Measurements from ENCODE around the gene CFAP299.

GRCh38 chr4:80538276-80538926 lies 202.9 kb downstream of the CFAP299 start:
- TF ChIP-seq EZH2 (optimal IDR thresholded peaks at IDR 0.05; ENCODE audit: low read depth, low read length) (no peak), CTCF (IDR thresholded peaks at IDR 0.05; ENCODE audit: low read length) (no peak), EZH2phosphoT487 (IDR thresholded peaks at IDR 0.05; ENCODE audit: low read length) (no peak)

Measured in MM.1S (cell line).